Gastroesophageal sphincter (tissue), 4 donors: ENCODE measurements around the gene CHRM4. TPM values are rescaled to one million over a fixed set of nuclear protein-coding genes. Genes with fewer than 3 reads are reported as not detected.

Source experiments
- ATAC-seq: fragments of 150-250 bp; one replicate; pipeline ENCODE4 v1.9.1; 2016; ENCODE audit warnings: mild to moderate bottlenecking, moderate library complexity
- H3K27ac ChIP-seq, 4 donors: fragments of 200-600 bp; sonication (generic) in 3 of 4; 1 replicate in 3 of 4; 2 replicates in 1 of 4; pipeline ENCODE4 v1.5.1; 2016 to 2019
- H3K27me3 ChIP-seq: fragments of 200-600 bp; sonication (generic); one replicate; pipeline ENCODE4 v1.5.1; 2019
- H3K36me3 ChIP-seq, 2 donors: fragments of 200-600 bp; sonication (generic); one replicate each; pipeline ENCODE4 v1.5.1; 2019; ENCODE audit warnings: control low read depth in 1 of 2
- H3K4me1 ChIP-seq, 3 donors: fragments of 200-600 bp; sonication (generic); 1 replicate in 2 of 3; 2 replicates in 1 of 3; pipeline ENCODE4 v1.5.1; 2016 to 2019; ENCODE audit warnings: control low read depth in 2 of 3
- H3K4me3 ChIP-seq, 2 donors: fragments of 200-600 bp; sonication (generic); one replicate each; pipeline ENCODE4 v1.5.1; 2019; ENCODE audit warnings: mild to moderate bottlenecking in 1 of 2, moderate library complexity in 1 of 2
- H3K9me3 ChIP-seq, 3 donors: fragments of 200-600 bp; sonication (generic); one replicate each; pipeline ENCODE4 v1.5.1; 2017 to 2019; ENCODE audit warnings: control low read depth in 2 of 3
- EP300 ChIP-seq: sonication (generic); formaldehyde crosslinking; IDR thresholded peaks from one replicate; pipeline ENCODE4 v1.6.1; 2017; ENCODE audit warnings: antibody characterized with exemption, mild to moderate bottlenecking
- POLR2A ChIP-seq, 2 donors: fragments of 450-650 bp; IDR thresholded peaks; one replicate each; pipeline ENCODE4 v1.6.1; 2017; ENCODE audit warnings: antibody characterized with exemption in 2 of 2, mild to moderate bottlenecking in 2 of 2, moderate library complexity in 1 of 2
- POLR2AphosphoS5 ChIP-seq: sonication (generic); formaldehyde crosslinking; IDR thresholded peaks from one replicate; pipeline ENCODE4 v1.6.1; 2017; ENCODE audit warnings: antibody characterized with exemption
- WGBS, 2 donors: methylation state at CpG; one replicate each; pipeline ENCODE4 v1.1.5; 2018; ENCODE audit warnings: low coverage in 1 of 2; 5-methylcytosine and 5-hydroxymethylcytosine counted together
- small RNA-seq, 4 donors: library from RNA; depleted of rRNA; stranded (forward); fragments of <200 nt; gene quantifications; one replicate each; pipeline ENCODE3, GENCODE V24; 2016
- total RNA-seq, 4 donors: library from RNA; depleted of rRNA; stranded (reverse); fragments of >200 nt; gene quantifications; one replicate each; pipeline ENCODE4 v1.1.0, GENCODE V29; 2016
- TF ChIP-seq, protein P1 (sequence below), 4 experiments: fragments of 200-600 bp in 2 of 4; fragments of 450-650 bp in 2 of 4; sonication (generic) in 1 of 4; IDR thresholded peaks; one replicate each; pipeline ENCODE4 v1.5.1; 2017 to 2019; ENCODE audit warnings: antibody characterized with exemption in 4 of 4, mild to moderate bottlenecking in 2 of 4, moderate library complexity in 2 of 4

The CHRM4 gene
- total RNA-seq, 4 donors from 2014 or later = 0.27 to 1.3 (median 0.69) TPM; not detected in 1

GRCh38 chr11:46336563-46337180, 54.9 kb downstream of the CHRM4 start:
- H3K4me1 ChIP-seq = peaks cover 0 to 45% (median 27%) of the 10 kb centered on the region in 3 donors
- no peaks in the 10 kb centered on the region for H3K9me3 ChIP-seq
- H3K27me3 ChIP-seq = peaks cover 26% of the 10 kb centered on the region
- H3K27ac ChIP-seq = no peak overlapping the region
- 91 to 100% methylated on average over 1 to 6 of the region's 12 CpGs for WGBS, 2 donors
- ATAC-seq = no peak
- TF ChIP-seq POLR2AphosphoS5 (no peak), POLR2A (IDR thresholded peaks at IDR 0.05) (no peak), EP300 (no peak)
- TF ChIP-seq, protein P1, sequence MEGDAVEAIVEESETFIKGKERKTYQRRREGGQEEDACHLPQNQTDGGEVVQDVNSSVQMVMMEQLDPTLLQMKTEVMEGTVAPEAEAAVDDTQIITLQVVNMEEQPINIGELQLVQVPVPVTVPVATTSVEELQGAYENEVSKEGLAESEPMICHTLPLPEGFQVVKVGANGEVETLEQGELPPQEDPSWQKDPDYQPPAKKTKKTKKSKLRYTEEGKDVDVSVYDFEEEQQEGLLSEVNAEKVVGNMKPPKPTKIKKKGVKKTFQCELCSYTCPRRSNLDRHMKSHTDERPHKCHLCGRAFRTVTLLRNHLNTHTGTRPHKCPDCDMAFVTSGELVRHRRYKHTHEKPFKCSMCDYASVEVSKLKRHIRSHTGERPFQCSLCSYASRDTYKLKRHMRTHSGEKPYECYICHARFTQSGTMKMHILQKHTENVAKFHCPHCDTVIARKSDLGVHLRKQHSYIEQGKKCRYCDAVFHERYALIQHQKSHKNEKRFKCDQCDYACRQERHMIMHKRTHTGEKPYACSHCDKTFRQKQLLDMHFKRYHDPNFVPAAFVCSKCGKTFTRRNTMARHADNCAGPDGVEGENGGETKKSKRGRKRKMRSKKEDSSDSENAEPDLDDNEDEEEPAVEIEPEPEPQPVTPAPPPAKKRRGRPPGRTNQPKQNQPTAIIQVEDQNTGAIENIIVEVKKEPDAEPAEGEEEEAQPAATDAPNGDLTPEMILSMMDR (IDR thresholded peaks at IDR 0.05) = no peak
- H3K4me3 ChIP-seq = no peak overlapping the region
- no peaks in the 10 kb centered on the region for H3K36me3 ChIP-seq

DNA sequence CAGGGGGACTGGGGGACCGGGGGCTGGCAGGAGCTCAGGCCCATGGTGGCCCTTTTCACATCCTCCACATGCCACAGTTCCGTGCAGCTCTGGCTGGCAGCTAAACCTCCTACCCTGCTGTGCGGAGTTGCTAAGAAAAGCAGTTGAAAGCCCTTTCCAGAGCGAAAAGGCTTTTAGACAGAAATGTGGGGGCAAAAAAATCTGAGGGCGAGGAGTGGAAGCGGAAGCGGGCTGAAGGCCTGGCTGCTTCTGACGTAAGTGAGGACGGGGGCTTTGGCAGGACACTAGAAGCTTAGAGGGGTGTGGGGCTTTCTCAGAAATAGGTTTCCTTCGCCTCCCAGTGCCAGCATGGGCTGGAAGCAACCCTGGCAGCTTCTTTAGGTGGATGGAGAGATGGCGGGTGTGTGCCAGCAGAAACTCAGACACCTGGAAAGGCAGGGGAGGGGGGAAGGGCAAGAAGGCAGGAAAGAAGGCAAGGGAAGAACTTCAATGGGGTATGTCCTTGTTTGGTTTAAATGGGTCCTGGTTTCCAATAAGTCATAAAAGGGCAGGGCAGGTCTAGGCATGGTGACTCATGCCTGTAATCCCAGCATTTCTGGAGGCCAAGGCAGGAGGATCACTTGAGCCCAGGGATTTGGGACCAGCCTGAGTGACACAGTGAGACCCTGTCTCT, 55.5 kb downstream of the CHRM4 start:
- H3K9me3 ChIP-seq = no peaks in the 10 kb centered on the region
- WGBS, 2 donors = 95 to 100% methylated on average over 2 to 9 of the region's 11 CpGs
- no peaks in the 10 kb centered on the region for H3K36me3 ChIP-seq
- peaks cover 0 to 45% (median 27%) of the 10 kb centered on the region in 3 donors for H3K4me1 ChIP-seq
- H3K27me3 ChIP-seq = peaks cover 33% of the 10 kb centered on the region
- H3K4me3 ChIP-seq = no peak overlapping the region
- TF ChIP-seq POLR2A (IDR thresholded peaks at IDR 0.05) (no peak), EP300 (no peak), POLR2AphosphoS5 (no peak)
- TF ChIP-seq, protein P1 (IDR thresholded peaks at IDR 0.05) = no peak
- no peak overlapping the region for H3K27ac ChIP-seq
- ATAC-seq = no peak

DNA sequence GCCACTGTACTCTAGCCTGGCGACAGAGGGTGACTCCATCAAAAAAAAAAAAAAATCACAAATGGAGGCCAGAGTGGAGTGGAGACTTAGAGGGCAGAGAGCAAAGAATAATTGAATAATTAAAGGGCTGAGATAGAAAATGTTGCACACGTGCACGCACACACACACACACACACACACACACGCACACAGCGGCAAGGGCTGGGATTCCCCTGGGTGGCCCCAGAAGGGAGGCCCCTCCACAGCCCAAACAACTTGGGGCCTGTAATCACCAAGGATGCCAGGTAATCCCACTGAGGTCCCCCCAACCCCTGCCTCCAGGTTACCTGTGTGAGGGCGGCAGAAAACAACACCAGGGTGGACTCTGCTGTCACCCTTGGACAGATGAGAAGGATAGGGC, 56.3 kb downstream of the CHRM4 start:
- peaks cover 0 to 52% (median 27%) of the 10 kb centered on the region in 3 donors for H3K4me1 ChIP-seq
- 88% methylated on average over 4 of the region's 6 CpGs; no CpG with 5 or more reads in 1 of the 2 donors for WGBS, 2 donors
- TF ChIP-seq, protein P1 (IDR thresholded peaks at IDR 0.05) = no peak
- TF ChIP-seq POLR2A (IDR thresholded peaks at IDR 0.05) (no peak), POLR2AphosphoS5 (no peak), EP300 (no peak)

GRCh38 chr11:46334211-46334610, 57.4 kb downstream of the CHRM4 start:
- no peak for ATAC-seq
- Histone ChIP-seq H3K27me3 (peaks cover 48% of the 10 kb centered on the region), H3K27ac (no peak overlapping the region), H3K4me1 (peaks cover 0 to 44% (median 20%) of the 10 kb centered on the region in 3 donors), H3K9me3 (no peaks in the 10 kb centered on the region), H3K36me3 (no peaks in the 10 kb centered on the region), H3K4me3 (no peak overlapping the region)
- TF ChIP-seq POLR2AphosphoS5 (no peak), POLR2A (IDR thresholded peaks at IDR 0.05) (no peak), EP300 (no peak)
- TF ChIP-seq, protein P1 (IDR thresholded peaks at IDR 0.05) = no peak
- 100% methylated on average over 1 of the region's 3 CpGs; no CpG with 5 or more reads in 1 of the 2 donors for WGBS, 2 donors

More for the DNA sequence above, 56.3 kb downstream of the CHRM4 start:
- Histone ChIP-seq H3K27ac (no peak overlapping the region), H3K9me3 (no peaks in the 10 kb centered on the region), H3K27me3 (peaks cover 40% of the 10 kb centered on the region), H3K4me3 (no peak overlapping the region), H3K36me3 (no peaks in the 10 kb centered on the region)
- no peak for ATAC-seq

Small RNA genes lying within 50 kb of the gene (small RNA-seq; reads per million reads assigned to genes)
- 0 reads per million in 4 donors for gene MIR4688

Other genes with a start within 250 kb of the CHRM4 start
- 1 to 10 TPM in 3 of 4 donors, under 1 TPM in 1; 0.81 to 5.2 (median 1.7) TPM for gene CREB3L1, start 114.1 kb downstream of the CHRM4 start, total RNA-seq
- 10 to 100 TPM; 39.2 to 78.8 (median 46.5) TPM for gene DGKZ, start 44.3 kb downstream of the CHRM4 start, total RNA-seq
- gene MDK, start 10.1 kb downstream of the CHRM4 start, total RNA-seq = 10 to 100 TPM in 2 of 4 donors, 1 to 10 TPM in 2; 5.0 to 25.0 (median 14.1) TPM
- gene AMBRA1, start 202.2 kb upstream of the CHRM4 start, total RNA-seq = 10 to 100 TPM; 25.7 to 33.1 (median 30.2) TPM
- 1 to 10 TPM; 1.9 to 4.2 (median 2.5) TPM for gene HARBI1, start 225.5 kb upstream of the CHRM4 start, total RNA-seq
- gene ATG13, start 225.8 kb upstream of the CHRM4 start, total RNA-seq = 10 to 100 TPM; 47.8 to 81.1 (median 69.5) TPM